ENCODE results near the gene GNPAT. TPM values are rescaled to one million over a fixed set of nuclear protein-coding genes. Genes with fewer than 3 reads are reported as not detected.

GNPAT gene
- total and polyA plus RNA-seq, 2 of the 4 experiments (the other 2 are of a cell fraction): 17.2 to 36.0 TPM

DNA sequence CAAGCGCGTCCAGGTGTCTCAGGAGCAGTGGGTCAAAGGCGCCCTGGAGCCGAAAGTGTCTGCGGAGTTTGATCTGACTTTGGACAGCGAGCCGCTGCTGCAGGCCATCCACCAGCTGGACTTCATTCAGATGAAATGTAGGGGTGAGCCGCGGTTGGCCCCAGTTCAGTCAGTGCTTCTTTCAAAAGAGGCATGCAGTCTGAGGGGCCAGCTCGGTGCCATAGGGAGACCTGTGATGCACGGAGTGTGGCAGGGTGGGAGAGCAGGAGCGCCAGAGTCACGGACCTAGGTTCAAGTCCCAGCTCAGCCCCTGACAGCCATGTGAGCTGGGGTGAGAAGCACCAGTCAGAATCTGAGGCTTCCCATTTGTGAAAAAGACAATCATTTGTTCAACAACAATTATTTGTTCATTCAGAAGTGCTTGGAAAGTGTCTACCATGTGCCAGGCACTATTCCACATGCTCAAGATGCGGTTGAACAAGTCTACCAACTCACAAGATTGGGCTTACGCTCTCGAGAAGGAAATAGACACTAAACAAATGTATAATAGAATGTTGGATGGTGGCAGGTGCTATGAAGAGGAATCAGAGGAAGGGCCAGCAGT is 39.5 kb upstream of the GNPAT start:
- no peaks in the 10 kb centered on the region for H3K9me3 ChIP-seq (ENCODE audit: control insufficient read depth, insufficient read depth, low read length)
- 22% methylated on average over 9 of the region's 16 CpGs; no CpG with 5 or more reads in 1 of the 2 experiments for WGBS, 2 experiments (ENCODE audit: extremely low coverage in 2 of 2, insufficient read length in 1 of 2)
- H4K91ac ChIP-seq (ENCODE audit: insufficient read depth, low read depth, low read length): no peak overlapping the region
- H3K9me1 ChIP-seq (ENCODE audit: insufficient read depth, low read length): no peaks in the 10 kb centered on the region
- H2BK15ac ChIP-seq (ENCODE audit: low read depth, low read length): no peak overlapping the region
- peaks cover 41% of the 10 kb centered on the region for H3K27me3 ChIP-seq (ENCODE audit: control insufficient read depth, insufficient read depth, low read length)
- dilution Hi-C loops (cut with HindIII; ENCODE audit: low sequenced_read_pairs, unreplicated experiment): no loop called here
- no peaks in the 10 kb centered on the region for H3K4me1 ChIP-seq (ENCODE audit: control insufficient read depth, insufficient read depth, low read length)
- H3K4me2 ChIP-seq (ENCODE audit: low read depth, low read length): no peak overlapping the region
- BruUV-seq (replicated peaks): no TSS peak
- H3K18ac ChIP-seq (ENCODE audit: low read depth, low read length): no peak overlapping the region
- H3K56ac ChIP-seq (ENCODE audit: extremely low read depth, insufficient read depth, low read length): no peak overlapping the region
- intact Hi-C loops (cut with micrococcal nuclease): loop anchor here (5.0 kb wide), 1 partner anchor 154 kb away; no protein-coding TSS in a partner anchor
- H2BK5ac ChIP-seq (ENCODE audit: low read depth, low read length, poor library complexity, severe bottlenecking): no peak overlapping the region
- no peak overlapping the region for H2BK20ac ChIP-seq (ENCODE audit: low read depth, low read length)
- H3K14ac ChIP-seq (replicated peaks; ENCODE audit: low read depth, low read length): no peak overlapping the region
- DNase-seq: no peak
- H2AK9ac ChIP-seq (replicated peaks; ENCODE audit: low read depth, low read length, poor library complexity): no peak overlapping the region
- no peak overlapping the region for H3K4me3 ChIP-seq (ENCODE audit: insufficient read depth, low read depth, low read length)
- ChIA-PET CTCF (no interaction called here), POLR2A (ENCODE audit: unreplicated experiment) (no interaction called here)
- H3K27ac ChIP-seq (ENCODE audit: insufficient read depth, low read length): no peak overlapping the region
- no peaks in the 10 kb centered on the region for H3K79me1 ChIP-seq (ENCODE audit: low read depth in 1 of 2, low read length in 2 of 2)
- no peak overlapping the region for H3K9ac ChIP-seq (ENCODE audit: low read depth, low read length)
- no peak overlapping the region for H2AK5ac ChIP-seq (ENCODE audit: low read depth, low read length)
- no peak overlapping the region for H4K8ac ChIP-seq (ENCODE audit: low read depth in 2 of 2, low read length in 2 of 2)
- no peaks in the 10 kb centered on the region for H3K36me3 ChIP-seq (ENCODE audit: control insufficient read depth, insufficient read depth, low read length)
- TF ChIP-seq FOS (IDR thresholded peaks at IDR 0.05; ENCODE audit: low read depth, low read length) (no peak), MAZ (IDR thresholded peaks at IDR 0.05; ENCODE audit: borderline replicate concordance, low read depth, low read length) (no peak), POLR2A (IDR thresholded peaks at IDR 0.05; ENCODE audit: low read depth, low read length) (no peak), BHLHE40 (IDR thresholded peaks at IDR 0.05; ENCODE audit: low read depth, low read length) (no peak), SMC3 (IDR thresholded peaks at IDR 0.05; ENCODE audit: low read depth, low read length) (no peak), MXI1 (IDR thresholded peaks at IDR 0.05; ENCODE audit: borderline replicate concordance, low read depth, low read length) (no peak), RFX5 (IDR thresholded peaks at IDR 0.05; ENCODE audit: low read depth, low read length) (no peak), NFE2L2 (IDR thresholded peaks at IDR 0.05; ENCODE audit: low read depth, low read length) (no peak), CEBPB (IDR thresholded peaks at IDR 0.05; ENCODE audit: low read depth, low read length) (no peak), CHD1 (IDR thresholded peaks at IDR 0.05; ENCODE audit: low read depth, low read length) (no peak), RAD21 (IDR thresholded peaks at IDR 0.05; ENCODE audit: low read length) (no peak), MAFK (IDR thresholded peaks at IDR 0.05; ENCODE audit: low read depth, low read length) (no peak), RCOR1 (IDR thresholded peaks at IDR 0.05; ENCODE audit: insufficient replicate concordance, low read length) (no peak)
- TF ChIP-seq, protein P1, sequence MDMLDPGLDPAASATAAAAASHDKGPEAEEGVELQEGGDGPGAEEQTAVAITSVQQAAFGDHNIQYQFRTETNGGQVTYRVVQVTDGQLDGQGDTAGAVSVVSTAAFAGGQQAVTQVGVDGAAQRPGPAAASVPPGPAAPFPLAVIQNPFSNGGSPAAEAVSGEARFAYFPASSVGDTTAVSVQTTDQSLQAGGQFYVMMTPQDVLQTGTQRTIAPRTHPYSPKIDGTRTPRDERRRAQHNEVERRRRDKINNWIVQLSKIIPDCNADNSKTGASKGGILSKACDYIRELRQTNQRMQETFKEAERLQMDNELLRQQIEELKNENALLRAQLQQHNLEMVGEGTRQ (IDR thresholded peaks at IDR 0.05; ENCODE audit: low read depth, low read length): no peak
- TF ChIP-seq, protein P2, sequence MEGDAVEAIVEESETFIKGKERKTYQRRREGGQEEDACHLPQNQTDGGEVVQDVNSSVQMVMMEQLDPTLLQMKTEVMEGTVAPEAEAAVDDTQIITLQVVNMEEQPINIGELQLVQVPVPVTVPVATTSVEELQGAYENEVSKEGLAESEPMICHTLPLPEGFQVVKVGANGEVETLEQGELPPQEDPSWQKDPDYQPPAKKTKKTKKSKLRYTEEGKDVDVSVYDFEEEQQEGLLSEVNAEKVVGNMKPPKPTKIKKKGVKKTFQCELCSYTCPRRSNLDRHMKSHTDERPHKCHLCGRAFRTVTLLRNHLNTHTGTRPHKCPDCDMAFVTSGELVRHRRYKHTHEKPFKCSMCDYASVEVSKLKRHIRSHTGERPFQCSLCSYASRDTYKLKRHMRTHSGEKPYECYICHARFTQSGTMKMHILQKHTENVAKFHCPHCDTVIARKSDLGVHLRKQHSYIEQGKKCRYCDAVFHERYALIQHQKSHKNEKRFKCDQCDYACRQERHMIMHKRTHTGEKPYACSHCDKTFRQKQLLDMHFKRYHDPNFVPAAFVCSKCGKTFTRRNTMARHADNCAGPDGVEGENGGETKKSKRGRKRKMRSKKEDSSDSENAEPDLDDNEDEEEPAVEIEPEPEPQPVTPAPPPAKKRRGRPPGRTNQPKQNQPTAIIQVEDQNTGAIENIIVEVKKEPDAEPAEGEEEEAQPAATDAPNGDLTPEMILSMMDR (conservative IDR thresholded peaks at IDR 0.05; ENCODE audit: low read depth, low read length): no peak
- TF ChIP-seq, protein P3, sequence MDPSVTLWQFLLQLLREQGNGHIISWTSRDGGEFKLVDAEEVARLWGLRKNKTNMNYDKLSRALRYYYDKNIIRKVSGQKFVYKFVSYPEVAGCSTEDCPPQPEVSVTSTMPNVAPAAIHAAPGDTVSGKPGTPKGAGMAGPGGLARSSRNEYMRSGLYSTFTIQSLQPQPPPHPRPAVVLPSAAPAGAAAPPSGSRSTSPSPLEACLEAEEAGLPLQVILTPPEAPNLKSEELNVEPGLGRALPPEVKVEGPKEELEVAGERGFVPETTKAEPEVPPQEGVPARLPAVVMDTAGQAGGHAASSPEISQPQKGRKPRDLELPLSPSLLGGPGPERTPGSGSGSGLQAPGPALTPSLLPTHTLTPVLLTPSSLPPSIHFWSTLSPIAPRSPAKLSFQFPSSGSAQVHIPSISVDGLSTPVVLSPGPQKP (IDR thresholded peaks at IDR 0.05; ENCODE audit: borderline replicate concordance, low read depth, low read length): no peak
- in situ Hi-C loops (cut with MboI; ENCODE audit: low sequenced_read_pairs): no loop called here
- ATAC-seq (ENCODE audit: low read depth): no peak
- H4K20me1 ChIP-seq (ENCODE audit: insufficient read depth, low read length): no peaks in the 10 kb centered on the region
- no peak overlapping the region for H2BK120ac ChIP-seq (ENCODE audit: low read depth, low read length)
- H2AFZ ChIP-seq (replicated peaks; ENCODE audit: low read length, poor library complexity): no peak overlapping the region
- no peak overlapping the region for H3K4ac ChIP-seq (ENCODE audit: low read depth, low read length)
- no peak overlapping the region for H3K23ac ChIP-seq (ENCODE audit: low read depth, low read length)
- no peak overlapping the region for H4K5ac ChIP-seq (ENCODE audit: low read depth, low read length)
